ENCODE measurements around the gene RTTN.

RTTN gene

DNA sequence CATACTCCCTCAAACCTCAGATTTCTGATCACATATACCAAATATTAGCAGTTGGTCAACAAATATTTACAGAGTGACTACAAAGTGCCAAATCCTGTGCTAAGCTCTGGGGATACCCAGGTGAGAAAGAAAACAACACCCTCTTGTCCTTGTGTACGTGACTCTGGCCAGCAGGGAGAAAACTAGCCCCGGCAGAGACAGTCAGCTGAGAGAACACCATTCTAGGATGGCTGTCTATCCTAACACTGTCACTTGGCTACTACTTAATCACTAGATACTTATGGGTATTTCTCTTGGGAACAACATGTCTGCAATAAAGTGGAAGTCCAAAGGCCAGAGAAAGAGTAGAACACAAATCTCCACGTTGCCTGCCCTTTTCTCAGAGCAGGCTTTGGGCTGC, 199.9 kb downstream of the RTTN start:
- Histone ChIP-seq H2AFZ (ENCODE audit: low read depth, low read length, severe bottlenecking) (no peak overlapping the region), H3K36me3 (ENCODE audit: low read length) (peaks cover 3% of the 10 kb centered on the region; the same call in 1 of the 2 replicates), H4K20me1 (ENCODE audit: low read depth, low read length) (no peaks in the 10 kb centered on the region), H3K27me3 (ENCODE audit: low read length) (no peaks in the 10 kb centered on the region), H3K79me2 (ENCODE audit: insufficient read depth, low read length) (no peaks in the 10 kb centered on the region), H3K4me2 (ENCODE audit: low read depth, low read length, poor library complexity, severe bottlenecking) (no peak overlapping the region), H3F3A (ENCODE audit: insufficient read depth) (no peaks in the 10 kb centered on the region), H3K9ac (ENCODE audit: low read length) (no peak overlapping the region), H3K9me2 (replicated peaks; ENCODE audit: insufficient read depth, low read length) (no peaks in the 10 kb centered on the region), H3K27ac (ENCODE audit: low read depth, low read length) (no peak overlapping the region), H3K4me3 (ENCODE audit: insufficient read depth, low read length, poor library complexity, severe bottlenecking) (no peak overlapping the region), H3K9me3 (ENCODE audit: insufficient read depth, low read length) (no peaks in the 10 kb centered on the region)
- TF ChIP-seq, protein P1, sequence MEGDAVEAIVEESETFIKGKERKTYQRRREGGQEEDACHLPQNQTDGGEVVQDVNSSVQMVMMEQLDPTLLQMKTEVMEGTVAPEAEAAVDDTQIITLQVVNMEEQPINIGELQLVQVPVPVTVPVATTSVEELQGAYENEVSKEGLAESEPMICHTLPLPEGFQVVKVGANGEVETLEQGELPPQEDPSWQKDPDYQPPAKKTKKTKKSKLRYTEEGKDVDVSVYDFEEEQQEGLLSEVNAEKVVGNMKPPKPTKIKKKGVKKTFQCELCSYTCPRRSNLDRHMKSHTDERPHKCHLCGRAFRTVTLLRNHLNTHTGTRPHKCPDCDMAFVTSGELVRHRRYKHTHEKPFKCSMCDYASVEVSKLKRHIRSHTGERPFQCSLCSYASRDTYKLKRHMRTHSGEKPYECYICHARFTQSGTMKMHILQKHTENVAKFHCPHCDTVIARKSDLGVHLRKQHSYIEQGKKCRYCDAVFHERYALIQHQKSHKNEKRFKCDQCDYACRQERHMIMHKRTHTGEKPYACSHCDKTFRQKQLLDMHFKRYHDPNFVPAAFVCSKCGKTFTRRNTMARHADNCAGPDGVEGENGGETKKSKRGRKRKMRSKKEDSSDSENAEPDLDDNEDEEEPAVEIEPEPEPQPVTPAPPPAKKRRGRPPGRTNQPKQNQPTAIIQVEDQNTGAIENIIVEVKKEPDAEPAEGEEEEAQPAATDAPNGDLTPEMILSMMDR (IDR thresholded peaks at IDR 0.05; ENCODE audit: insufficient read depth, low read length, poor library complexity, severe bottlenecking), result no peak
- no peak for TF ChIP-seq EZH2phosphoT487 (conservative IDR thresholded peaks at IDR 0.05; ENCODE audit: low read length)

DNA sequence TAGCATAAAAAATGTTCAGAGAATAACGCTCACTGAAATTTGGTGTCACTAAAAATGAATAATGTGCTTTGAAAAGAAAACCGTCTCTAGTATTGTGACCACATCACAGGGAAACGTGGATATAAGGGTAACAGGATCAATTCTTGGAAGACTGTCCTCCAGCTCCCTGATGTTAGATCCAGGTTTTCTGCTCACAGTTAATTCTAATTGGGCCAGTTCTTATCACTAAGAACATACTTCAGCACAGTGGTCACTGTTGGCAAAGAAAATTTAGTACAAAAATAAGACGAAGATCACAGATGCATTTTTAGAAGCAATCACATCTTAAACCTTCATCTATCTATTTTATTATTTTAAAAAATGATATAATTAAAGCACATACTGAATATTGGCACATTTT, 200.8 kb downstream of the RTTN start:
- Histone ChIP-seq H3K4me2 (ENCODE audit: low read depth, low read length, poor library complexity, severe bottlenecking) (no peak overlapping the region), H3K27me3 (ENCODE audit: low read length) (no peaks in the 10 kb centered on the region), H4K20me1 (ENCODE audit: low read depth, low read length) (no peaks in the 10 kb centered on the region), H3K9ac (ENCODE audit: low read length) (no peak overlapping the region), H2AFZ (ENCODE audit: low read depth, low read length, severe bottlenecking) (no peak overlapping the region), H3F3A (ENCODE audit: insufficient read depth) (no peaks in the 10 kb centered on the region), H3K79me2 (ENCODE audit: insufficient read depth, low read length) (no peaks in the 10 kb centered on the region), H3K36me3 (ENCODE audit: low read length) (peaks cover 3% of the 10 kb centered on the region; the same call in 1 of the 2 replicates), H3K4me3 (ENCODE audit: insufficient read depth, low read length, poor library complexity, severe bottlenecking) (no peak overlapping the region), H3K9me2 (replicated peaks; ENCODE audit: insufficient read depth, low read length) (no peaks in the 10 kb centered on the region), H3K27ac (ENCODE audit: low read depth, low read length) (no peak overlapping the region), H3K9me3 (ENCODE audit: insufficient read depth, low read length) (no peaks in the 10 kb centered on the region)
- TF ChIP-seq, protein P1 (IDR thresholded peaks at IDR 0.05; ENCODE audit: insufficient read depth, low read length, poor library complexity, severe bottlenecking), result no peak
- no peak for TF ChIP-seq EZH2phosphoT487 (conservative IDR thresholded peaks at IDR 0.05; ENCODE audit: low read length)

DNA sequence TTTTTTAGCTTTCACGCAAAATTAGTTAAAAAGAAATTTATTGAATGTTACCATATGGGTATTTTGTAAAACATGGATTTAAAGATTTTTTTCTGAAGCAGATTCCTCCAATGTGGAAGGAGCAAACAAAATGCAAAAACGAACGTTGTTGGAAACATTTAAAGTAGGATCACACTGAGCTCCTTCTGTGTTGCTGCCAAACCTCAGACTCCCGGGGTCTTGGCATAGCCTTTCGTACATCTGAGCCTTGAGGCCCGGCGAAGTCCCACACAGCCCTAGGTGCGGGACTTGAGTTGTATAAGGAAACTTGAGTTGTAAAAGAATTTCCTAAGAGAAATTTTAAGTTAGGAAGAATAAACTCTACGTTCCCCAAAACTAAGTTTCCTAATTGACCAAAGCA, 205.8 kb downstream of the RTTN start:
- Histone ChIP-seq H3K79me2 (ENCODE audit: insufficient read depth, low read length) (no peaks in the 10 kb centered on the region), H3K36me3 (ENCODE audit: low read length) (peaks cover 3% of the 10 kb centered on the region; the same call in 1 of the 2 replicates), H3K9me3 (ENCODE audit: insufficient read depth, low read length) (no peaks in the 10 kb centered on the region), H2AFZ (ENCODE audit: low read depth, low read length, severe bottlenecking) (no peak overlapping the region), H4K20me1 (ENCODE audit: low read depth, low read length) (no peaks in the 10 kb centered on the region), H3K27ac (ENCODE audit: low read depth, low read length) (no peak overlapping the region), H3F3A (ENCODE audit: insufficient read depth) (no peaks in the 10 kb centered on the region), H3K9me2 (replicated peaks; ENCODE audit: insufficient read depth, low read length) (no peaks in the 10 kb centered on the region), H3K27me3 (ENCODE audit: low read length) (no peaks in the 10 kb centered on the region), H3K4me2 (ENCODE audit: low read depth, low read length, poor library complexity, severe bottlenecking) (no peak overlapping the region), H3K4me3 (ENCODE audit: insufficient read depth, low read length, poor library complexity, severe bottlenecking) (no peak overlapping the region), H3K9ac (ENCODE audit: low read length) (no peak overlapping the region)
- TF ChIP-seq, protein P1 (IDR thresholded peaks at IDR 0.05; ENCODE audit: insufficient read depth, low read length, poor library complexity, severe bottlenecking), result no peak
- TF ChIP-seq EZH2phosphoT487 (conservative IDR thresholded peaks at IDR 0.05; ENCODE audit: low read length), result no peak

Data from SU-DHL-6 (cell line).